Trophoblast cell (in vitro differentiated cells and primary cell): Measurements from ENCODE around the gene PAEP.

Experiments
- DNase-seq, 2 donors: peaks; one replicate each; pipeline ENCODE4 v3.0.0-alpha.2; 2016
- H2AFZ ChIP-seq: 2 replicates; pipeline ENCODE4 v1.6.1; 2013; ENCODE audit warnings: low read length, moderate library complexity, mild to moderate bottlenecking; ENCODE audit not compliant: insufficient read depth, poor library complexity
- H2AK5ac ChIP-seq: 2 replicates; pipeline ENCODE4 v1.6.1; 2013; ENCODE audit warnings: mild to moderate bottlenecking, low read length
- H2BK120ac ChIP-seq: 2 replicates; pipeline ENCODE4 v1.6.1; 2013; ENCODE audit warnings: low read length, mild to moderate bottlenecking, moderate library complexity; ENCODE audit not compliant: insufficient read depth, poor library complexity
- H2BK12ac ChIP-seq: 2 replicates; pipeline ENCODE4 v1.6.1; 2013; ENCODE audit warnings: mild to moderate bottlenecking, low read length, moderate library complexity
- H2BK5ac ChIP-seq: 2 replicates; pipeline ENCODE4 v1.6.1; 2013; ENCODE audit warnings: low read length, low read depth, moderate library complexity, mild to moderate bottlenecking; ENCODE audit not compliant: poor library complexity
- H3K14ac ChIP-seq: 2 replicates; pipeline ENCODE4 v1.6.1; 2013; ENCODE audit warnings: mild to moderate bottlenecking, low read length
- H3K18ac ChIP-seq: 2 replicates; pipeline ENCODE4 v1.6.1; 2013; ENCODE audit warnings: mild to moderate bottlenecking, low read length
- H3K23ac ChIP-seq: 2 replicates; pipeline ENCODE4 v1.6.1; 2013; ENCODE audit warnings: low read length
- H3K27ac ChIP-seq: 2 replicates; pipeline ENCODE4 v1.5.1; 2013; ENCODE audit warnings: low read depth, mild to moderate bottlenecking, inconsistent platforms, low read length, moderate library complexity
- H3K27me3 ChIP-seq: 2 replicates; pipeline ENCODE4 v1.6.1; 2013; ENCODE audit warnings: inconsistent platforms, mild to moderate bottlenecking, low read length, moderate library complexity; ENCODE audit not compliant: insufficient read depth
- H3K36me3 ChIP-seq, 2 experiments: 1 replicate in 1 of 2; 2 replicates in 1 of 2; pipeline ENCODE4 v1.6.1; 2013; ENCODE audit warnings: low read length in 2 of 2, mild to moderate bottlenecking in 2 of 2, moderate library complexity in 1 of 2; ENCODE audit not compliant: insufficient read depth in 2 of 2, control insufficient read depth in 1 of 2
- H3K4ac ChIP-seq: 2 replicates; pipeline ENCODE4 v1.6.1; 2013; ENCODE audit warnings: low read depth, mild to moderate bottlenecking, low read length, moderate library complexity
- H3K4me1 ChIP-seq, 2 experiments: 1 replicate in 1 of 2; 2 replicates in 1 of 2; pipeline ENCODE4 v1.6.1; 2013; ENCODE audit warnings: low read length in 2 of 2, mild to moderate bottlenecking in 2 of 2, moderate library complexity in 1 of 2; ENCODE audit not compliant: insufficient read depth in 2 of 2, control insufficient read depth in 1 of 2
- H3K4me2 ChIP-seq: 2 replicates; pipeline ENCODE4 v1.6.1; 2013; ENCODE audit warnings: inconsistent platforms, mild to moderate bottlenecking, low read length, moderate library complexity
- H3K4me3 ChIP-seq: 2 replicates; pipeline ENCODE4 v1.5.1; 2013; ENCODE audit warnings: mild to moderate bottlenecking, low read depth, low read length, inconsistent platforms
- H3K79me1 ChIP-seq: one replicate; pipeline ENCODE4 v1.6.1; 2013; ENCODE audit warnings: low read length
- H3K79me2 ChIP-seq: 2 replicates; pipeline ENCODE4 v1.6.1; 2013; ENCODE audit warnings: low read length, mild to moderate bottlenecking; ENCODE audit not compliant: control insufficient read depth, insufficient read depth, poor library complexity
- H3K9ac ChIP-seq: 2 replicates; pipeline ENCODE4 v1.6.1; 2013; ENCODE audit warnings: mild to moderate bottlenecking, low read length
- H3K9me3 ChIP-seq: 2 replicates; pipeline ENCODE4 v1.6.1; 2013; ENCODE audit warnings: low read depth, mild to moderate bottlenecking, control low read depth, inconsistent platforms, low read length; ENCODE audit not compliant: insufficient read depth
- H4K12ac ChIP-seq: 2 replicates; pipeline ENCODE4 v1.6.1; 2013; ENCODE audit warnings: low read depth, mild to moderate bottlenecking, low read length, moderate library complexity
- H4K8ac ChIP-seq: 2 replicates; pipeline ENCODE4 v1.6.1; 2013; ENCODE audit warnings: low read depth, mild to moderate bottlenecking, low read length, moderate library complexity
- H4K91ac ChIP-seq: one replicate; pipeline ENCODE4 v1.6.1; 2013; ENCODE audit warnings: low read depth, mild to moderate bottlenecking, low read length, moderate library complexity
- WGBS: extraction: QIAGEN DNeasy Blood & Tissue Kit; methylation state at CpG from one replicate; pipeline ENCODE4 v1.1.7; 2013; ENCODE audit warnings: missing lambda C conversion rate; ENCODE audit not compliant: insufficient read length, insufficient coverage; ENCODE audit errors: extremely low coverage; 5-methylcytosine and 5-hydroxymethylcytosine counted together

PAEP gene

DNA sequence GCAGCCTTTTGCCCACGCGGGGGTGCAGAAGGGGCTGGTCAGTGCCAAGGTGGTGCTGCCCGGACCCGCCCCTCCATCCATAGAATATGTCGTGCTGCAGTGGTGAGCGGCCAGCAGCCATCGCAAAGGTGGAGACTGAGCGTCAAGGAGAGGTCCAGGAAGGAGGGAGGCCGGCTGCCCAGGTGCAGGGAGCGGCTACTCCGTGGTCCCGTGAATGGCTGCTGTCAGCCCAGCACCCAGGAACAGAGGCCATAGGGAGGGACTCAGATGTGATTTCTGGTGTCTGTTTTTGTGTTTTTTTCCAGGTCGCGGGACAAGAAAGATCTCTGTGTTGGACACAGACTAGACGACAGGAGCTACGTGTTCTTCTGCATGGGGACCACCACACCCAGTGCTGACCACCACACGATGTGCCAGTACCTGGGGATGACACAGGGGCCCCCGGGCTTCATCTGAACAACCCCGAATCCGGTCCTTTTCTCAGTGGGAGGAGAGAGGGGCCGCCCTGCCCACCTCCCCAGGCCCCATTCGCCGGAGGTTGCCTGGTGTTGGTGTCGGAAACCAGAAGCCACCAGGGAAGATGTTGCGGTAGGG, 29.0 kb downstream of the PAEP start:
- Histone ChIP-seq H3K4me3 (no peak overlapping the region), H3K14ac (no peak overlapping the region), H3K23ac (no peak overlapping the region), H3K36me3 (no peaks in the 10 kb centered on the region), H2BK12ac (no peak overlapping the region), H4K8ac (no peak overlapping the region), H2BK120ac (no peak overlapping the region), H3K79me2 (no peaks in the 10 kb centered on the region), H2BK5ac (no peak overlapping the region), H2AFZ (no peak overlapping the region), H3K79me1 (no peaks in the 10 kb centered on the region), H4K12ac (no peak overlapping the region), H3K18ac (no peak overlapping the region), H3K9me3 (peaks cover 2% of the 10 kb centered on the region), H3K4me1 (peaks cover 0 to 2% of the 10 kb centered on the region in 2 experiments), H3K27ac (no peak overlapping the region), H3K4ac (no peak overlapping the region), H3K4me2 (no peak overlapping the region), H3K27me3 (no peaks in the 10 kb centered on the region), H3K9ac (no peak overlapping the region), H2AK5ac (no peak overlapping the region), H4K91ac (no peak overlapping the region)
- DNase-seq: no peak
- no CpG with 5 or more reads among the region's 25 CpGs for WGBS

DNA sequence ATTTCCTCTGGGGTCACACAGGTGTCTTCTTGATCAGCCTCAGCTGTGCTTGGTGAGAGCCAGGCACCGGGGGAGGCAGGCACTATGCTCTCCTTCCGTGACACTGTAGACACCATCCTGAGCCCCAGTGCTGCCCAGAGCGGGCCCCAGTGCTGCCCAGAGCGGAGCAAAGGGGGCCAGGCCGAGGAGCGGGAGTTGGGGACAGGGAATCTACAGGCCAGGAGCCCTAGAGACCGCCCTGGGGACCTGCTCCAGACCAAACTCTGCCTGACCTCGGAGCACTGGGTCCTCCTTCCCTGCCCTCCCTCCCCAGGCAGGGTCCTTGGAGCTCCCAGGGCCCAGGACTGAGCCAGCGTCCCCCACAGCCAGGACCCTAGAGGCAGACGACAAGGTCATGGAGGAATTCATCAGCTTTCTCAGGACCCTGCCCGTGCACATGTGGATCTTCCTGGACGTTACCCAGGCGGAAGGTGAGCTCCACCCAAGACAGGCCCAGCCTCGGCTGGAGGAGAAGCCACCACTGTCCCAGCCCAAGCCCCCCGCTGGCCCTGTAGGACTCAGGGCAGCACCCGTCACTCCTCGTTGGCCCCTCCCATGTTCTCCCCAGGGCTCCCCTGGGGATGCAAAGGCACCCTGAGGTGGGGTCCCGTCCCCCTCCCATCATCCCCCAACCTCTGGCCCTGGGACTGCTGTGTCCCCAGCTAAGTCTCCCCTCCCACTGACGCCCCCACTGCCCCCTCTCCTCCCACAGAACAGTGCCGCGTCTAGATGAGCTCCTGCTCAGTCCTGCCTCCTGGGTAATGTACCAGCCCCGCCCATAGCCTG, 30.2 kb downstream of the PAEP start:
- Histone ChIP-seq H3K14ac (no peak overlapping the region), H3K23ac (no peak overlapping the region), H2BK120ac (no peak overlapping the region), H3K4me1 (peaks cover 0 to 2% of the 10 kb centered on the region in 2 experiments), H3K79me2 (no peaks in the 10 kb centered on the region), H2AFZ (no peak overlapping the region), H3K36me3 (no peaks in the 10 kb centered on the region), H4K12ac (no peak overlapping the region), H2BK12ac (no peak overlapping the region), H3K79me1 (no peaks in the 10 kb centered on the region), H3K27ac (no peak overlapping the region), H4K8ac (no peak overlapping the region), H3K9ac (no peak overlapping the region), H2BK5ac (no peak overlapping the region), H3K4ac (no peak overlapping the region), H4K91ac (no peak overlapping the region), H2AK5ac (no peak overlapping the region), H3K18ac (no peak overlapping the region), H3K27me3 (no peaks in the 10 kb centered on the region), H3K9me3 (peaks cover 2% of the 10 kb centered on the region), H3K4me3 (no peak overlapping the region), H3K4me2 (no peak overlapping the region)
- DNase-seq: no peak
- no CpG with 5 or more reads among the region's 22 CpGs for WGBS

DNA sequence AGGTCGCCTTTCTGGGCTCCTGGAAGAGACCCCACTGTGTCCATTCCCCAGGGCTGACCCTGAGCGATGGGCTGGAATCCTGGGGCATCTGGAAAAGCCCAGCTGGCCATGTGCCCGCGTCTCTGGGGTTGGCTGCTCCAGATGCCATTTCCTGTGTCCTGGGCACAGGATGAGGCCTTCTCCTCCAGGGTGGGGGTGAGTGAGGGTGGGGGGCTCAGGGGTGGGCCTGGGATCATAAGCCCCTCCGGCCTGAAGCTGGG, 30.7 kb downstream of the PAEP start:
- Histone ChIP-seq H3K4me1 (no peaks in the 10 kb centered on the region), H2AFZ (no peak overlapping the region), H2BK5ac (no peak overlapping the region), H3K36me3 (no peaks in the 10 kb centered on the region), H3K14ac (no peak overlapping the region), H3K27ac (no peak overlapping the region), H2AK5ac (no peak overlapping the region), H3K4ac (no peak overlapping the region), H3K9ac (no peak overlapping the region), H3K27me3 (no peaks in the 10 kb centered on the region), H3K9me3 (peaks cover 2% of the 10 kb centered on the region), H4K12ac (no peak overlapping the region), H3K23ac (no peak overlapping the region), H3K4me3 (no peak overlapping the region), H3K18ac (no peak overlapping the region), H4K8ac (no peak overlapping the region), H3K79me1 (no peaks in the 10 kb centered on the region), H2BK12ac (no peak overlapping the region), H3K79me2 (no peaks in the 10 kb centered on the region), H2BK120ac (no peak overlapping the region), H3K4me2 (no peak overlapping the region), H4K91ac (no peak overlapping the region)
- WGBS: no CpG with 5 or more reads among the region's 5 CpGs
- DNase-seq: no peak

DNA sequence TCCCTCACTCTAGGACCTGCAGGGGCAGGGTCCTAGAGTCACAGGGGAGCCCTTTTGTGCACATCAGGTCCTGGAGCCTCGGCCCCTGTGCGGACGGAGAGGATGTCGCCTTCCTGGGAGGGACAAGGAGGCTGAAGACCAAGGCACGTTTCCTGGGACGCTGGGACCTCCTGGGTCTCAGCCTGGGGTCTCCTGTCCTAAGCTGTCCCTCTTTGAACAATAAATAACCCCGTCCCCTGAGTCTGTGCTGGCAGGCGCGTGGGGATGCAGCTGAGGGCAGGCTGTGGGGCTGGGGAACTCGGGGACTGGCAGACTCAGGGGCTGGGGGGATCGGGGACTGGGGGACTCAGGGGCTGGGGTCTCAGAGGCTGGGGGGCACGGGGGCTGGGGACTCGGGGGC, 31.1 kb downstream of the PAEP start:
- DNase-seq: no peak
- Histone ChIP-seq H3K79me2 (no peaks in the 10 kb centered on the region), H3K27ac (no peak overlapping the region), H3K23ac (no peak overlapping the region), H3K4ac (no peak overlapping the region), H3K36me3 (no peaks in the 10 kb centered on the region), H3K27me3 (no peaks in the 10 kb centered on the region), H3K9me3 (peaks cover 2% of the 10 kb centered on the region), H2BK5ac (no peak overlapping the region), H3K79me1 (no peaks in the 10 kb centered on the region), H3K4me2 (no peak overlapping the region), H2BK120ac (no peak overlapping the region), H4K12ac (no peak overlapping the region), H3K4me3 (no peak overlapping the region), H2AFZ (no peak overlapping the region), H3K14ac (no peak overlapping the region), H2BK12ac (no peak overlapping the region), H3K4me1 (no peaks in the 10 kb centered on the region), H4K8ac (no peak overlapping the region), H3K18ac (no peak overlapping the region), H3K9ac (no peak overlapping the region), H4K91ac (no peak overlapping the region), H2AK5ac (no peak overlapping the region)
- WGBS: no CpG with 5 or more reads among the region's 13 CpGs
